Tongue (tissue), 2 donors: ENCODE results near the gene CITED2. TPM values are rescaled to one million over a fixed set of nuclear protein-coding genes. Genes with fewer than 3 reads are reported as not detected.
A peak's percentile ranks its signal among the peaks of the same experiment; 100 is the strongest.

Experiments
- DNase-seq: peaks from one replicate; pipeline ENCODE4 v3.0.0-alpha.2; 2015
- total RNA-seq: library from RNA; depleted of rRNA; stranded (reverse); fragments of >200 nt; gene quantifications from one replicate; pipeline ENCODE4 v1.2.3, GENCODE V29; 2014

Gene CITED2
- total RNA-seq, 1 donor from 2014 or later: 63.6 TPM

DNA sequence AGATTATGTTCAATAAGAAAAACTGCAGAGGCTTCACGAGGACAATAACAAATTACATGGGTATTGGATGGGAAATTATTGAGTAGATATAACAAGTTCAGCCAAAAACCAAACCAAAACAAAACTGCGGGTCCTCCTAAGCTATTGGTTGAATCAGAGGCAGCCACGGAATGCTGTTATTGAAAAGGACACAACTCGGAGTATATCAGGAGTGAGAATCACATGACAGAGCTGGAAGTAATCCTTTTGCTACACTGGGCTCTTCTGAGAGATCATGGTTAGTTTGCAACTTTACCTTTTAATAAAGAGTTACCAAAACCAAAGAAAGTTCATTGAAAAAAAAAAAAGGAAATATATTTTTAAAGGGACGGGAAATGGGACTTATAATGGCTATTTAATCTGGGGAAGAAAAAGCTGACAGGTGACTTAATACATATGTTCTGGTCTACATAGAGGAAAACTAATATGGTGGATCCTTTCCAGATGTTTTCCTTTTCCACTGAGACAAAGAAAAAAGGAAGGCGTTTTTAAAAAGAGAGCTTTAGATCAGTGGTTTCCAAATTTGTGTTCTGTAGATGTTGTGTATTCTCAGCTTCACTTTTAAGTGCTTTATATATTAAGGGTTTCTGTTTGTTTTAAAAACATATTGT, 6.9 kb upstream of the CITED2 start:
- peak; percentile 54 for DNase-seq

DNA sequence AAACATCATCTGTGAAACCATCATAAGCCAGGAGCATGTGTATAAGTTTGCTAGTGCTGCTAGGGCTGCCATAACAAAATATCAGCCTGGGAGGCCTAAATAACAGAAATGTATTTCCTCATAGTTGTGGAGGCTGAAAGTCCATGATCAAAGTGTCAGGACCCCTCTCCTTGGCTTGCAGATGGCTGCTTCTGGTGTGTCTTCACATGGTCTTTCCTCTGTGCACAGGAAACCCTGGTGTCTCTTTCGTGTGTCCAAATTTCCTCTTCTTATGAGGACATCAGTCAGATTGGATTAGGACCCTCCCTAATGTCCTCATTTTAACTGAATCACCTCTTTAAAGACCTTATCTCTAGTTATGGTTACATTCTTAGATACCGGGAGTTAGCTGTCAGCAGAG, 6.2 kb upstream of the CITED2 start:
- DNase-seq: no peak

DNA sequence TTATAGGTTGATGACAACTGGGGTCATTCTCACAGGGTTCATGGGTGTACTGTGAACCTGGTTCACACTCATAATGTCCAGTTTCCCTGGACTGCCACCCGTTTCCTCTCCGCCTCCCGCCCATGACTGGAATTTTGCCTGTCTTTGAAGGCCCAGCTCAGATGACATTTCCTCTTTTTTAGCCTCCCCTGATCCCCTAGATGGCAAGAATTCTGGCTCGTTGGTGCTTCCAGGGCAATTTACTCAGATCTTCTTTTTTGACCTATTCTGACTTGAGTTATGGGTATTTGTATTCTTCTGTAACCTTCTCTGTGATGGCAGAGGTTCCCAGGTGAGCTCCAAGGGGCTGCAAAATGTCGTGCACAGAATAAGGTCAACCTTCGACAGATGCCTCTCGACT, 5.7 kb upstream of the CITED2 start:
- no peak for DNase-seq

DNA sequence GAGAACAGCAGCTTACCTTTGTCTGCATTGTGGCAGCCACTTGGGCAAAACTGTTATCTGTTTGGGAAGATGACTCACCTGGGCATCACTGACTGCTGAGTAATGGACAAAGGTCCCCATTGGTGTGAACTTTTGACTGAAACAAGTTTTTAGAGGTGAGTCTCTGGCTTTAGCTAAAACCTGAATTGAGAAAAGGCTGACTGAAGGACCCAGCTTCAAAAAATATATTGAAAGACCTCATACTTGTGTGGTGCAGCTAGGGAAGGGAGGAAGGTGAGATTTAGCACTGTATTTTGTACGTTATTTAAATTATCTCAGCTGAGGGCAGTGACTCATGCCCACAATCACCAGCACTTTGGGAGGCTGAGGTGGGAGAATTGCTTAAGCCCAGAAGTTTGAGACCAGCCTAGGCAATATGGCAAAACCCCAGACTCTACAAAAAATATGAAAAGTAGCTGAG, 4.5 kb upstream of the CITED2 start:
- DNase-seq: no peak

- DNase-seq: no peak
These were observed 3.8 kb upstream of the CITED2 start for GRCh38 chr6:139378226-139378625.

- DNase-seq: peak; percentile 44
These were observed 2.3 kb upstream of the CITED2 start for GRCh38 chr6:139376604-139377218.

DNA sequence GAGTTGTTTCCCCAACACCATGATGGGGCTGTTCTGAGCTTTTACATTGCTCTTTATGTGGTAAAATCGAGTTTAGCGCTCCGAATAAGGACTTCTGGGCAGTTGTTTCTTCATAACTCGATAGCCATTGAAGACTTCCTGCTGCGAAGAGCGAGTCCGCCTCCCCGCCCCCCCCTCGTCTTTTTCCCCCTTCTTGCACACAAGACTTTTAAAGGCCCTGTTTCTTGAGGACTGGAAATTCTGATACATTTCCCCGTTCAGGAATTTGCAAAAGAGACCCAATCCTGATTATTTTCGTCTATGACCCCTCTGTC, 1.5 kb upstream of the CITED2 start:
- no peak for DNase-seq

- DNase-seq: peak; percentile 98
These were observed 973 bp upstream of the CITED2 start for GRCh38 chr6:139375226-139376016.

DNA sequence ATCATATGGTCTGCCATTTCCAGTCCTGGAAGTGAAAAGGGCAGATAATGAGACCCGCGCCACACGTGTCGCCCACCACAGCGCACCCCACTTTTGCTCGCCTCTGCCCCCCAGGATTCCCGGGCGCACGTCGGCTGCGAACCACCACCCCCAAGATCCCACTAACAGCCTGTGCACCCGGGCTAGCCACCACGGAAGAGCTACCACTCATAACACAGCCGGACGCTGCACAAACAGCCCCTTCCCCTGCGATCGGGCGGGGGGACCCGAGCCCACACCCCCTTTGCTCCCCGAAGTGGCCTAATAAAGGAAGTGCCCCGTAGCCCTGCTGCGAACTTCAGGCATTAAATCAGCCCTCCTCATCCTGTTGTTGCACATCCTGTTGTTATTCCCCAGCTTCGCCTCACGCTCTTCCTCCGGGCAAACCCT, 506 bp downstream of the CITED2 start:
- DNase-seq: no peak

GRCh38 chr6:139373154-139373927, 1.1 kb downstream of the CITED2 start:
- peak; percentile 84 for DNase-seq

- DNase-seq: peak; percentile 63
These were observed 1.9 kb downstream of the CITED2 start for GRCh38 chr6:139372326-139373153.

DNA sequence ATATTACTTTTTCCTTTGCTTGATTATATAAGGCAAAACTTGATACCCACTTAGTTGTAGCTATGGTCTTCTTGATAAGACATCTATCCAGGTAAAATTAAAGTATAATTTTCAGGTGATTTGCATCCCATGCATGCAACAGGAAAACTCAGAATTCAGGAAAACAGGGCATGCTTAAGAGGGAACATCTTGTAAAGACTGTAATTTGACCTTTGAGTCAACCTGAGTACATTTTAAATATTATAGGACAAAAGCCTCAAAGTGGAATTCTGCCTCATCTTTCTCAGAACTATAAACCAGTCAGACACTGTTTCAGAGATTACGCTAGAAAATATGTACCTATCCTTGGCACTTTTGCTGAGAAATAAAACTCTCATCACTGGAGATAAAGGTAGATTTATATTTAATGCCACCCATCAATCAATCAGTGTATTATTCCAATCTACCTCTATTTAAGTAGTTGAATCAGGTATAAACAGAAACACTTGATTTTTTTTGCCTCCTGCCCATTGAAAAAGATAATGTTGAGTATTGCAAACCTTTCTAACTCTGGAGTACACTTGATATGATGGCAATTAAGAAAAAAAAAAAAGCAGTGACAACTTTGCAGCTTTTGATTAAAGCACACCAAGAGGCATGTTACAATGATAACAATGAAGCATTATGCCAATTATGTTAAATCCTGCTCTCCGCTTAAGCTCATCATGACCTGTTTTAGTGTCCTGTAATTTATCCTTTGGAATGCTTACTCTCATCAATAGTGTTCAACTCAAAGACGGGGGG, 2.8 kb downstream of the CITED2 start:
- DNase-seq: peak; percentile 49

DNA sequence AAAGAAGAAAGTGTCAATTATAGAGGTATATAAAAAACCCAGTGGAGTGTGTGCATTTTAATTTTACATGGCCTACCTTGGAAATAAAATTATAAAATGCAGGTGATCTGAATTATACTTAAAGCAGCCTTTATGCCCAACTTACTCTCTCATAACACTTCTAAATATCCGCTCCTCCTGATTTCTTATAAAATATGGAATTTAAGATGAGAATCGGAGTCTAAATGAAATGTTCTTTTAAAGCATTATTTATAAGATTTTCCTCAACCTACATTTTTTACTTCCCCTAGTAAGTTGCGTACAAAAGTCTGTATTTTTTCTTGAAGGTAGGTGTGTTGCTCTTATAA, 3.5 kb downstream of the CITED2 start:
- no peak for DNase-seq

- DNase-seq: peak; percentile 86
These were observed 4.0 kb downstream of the CITED2 start for GRCh38 chr6:139370283-139370998.

DNA sequence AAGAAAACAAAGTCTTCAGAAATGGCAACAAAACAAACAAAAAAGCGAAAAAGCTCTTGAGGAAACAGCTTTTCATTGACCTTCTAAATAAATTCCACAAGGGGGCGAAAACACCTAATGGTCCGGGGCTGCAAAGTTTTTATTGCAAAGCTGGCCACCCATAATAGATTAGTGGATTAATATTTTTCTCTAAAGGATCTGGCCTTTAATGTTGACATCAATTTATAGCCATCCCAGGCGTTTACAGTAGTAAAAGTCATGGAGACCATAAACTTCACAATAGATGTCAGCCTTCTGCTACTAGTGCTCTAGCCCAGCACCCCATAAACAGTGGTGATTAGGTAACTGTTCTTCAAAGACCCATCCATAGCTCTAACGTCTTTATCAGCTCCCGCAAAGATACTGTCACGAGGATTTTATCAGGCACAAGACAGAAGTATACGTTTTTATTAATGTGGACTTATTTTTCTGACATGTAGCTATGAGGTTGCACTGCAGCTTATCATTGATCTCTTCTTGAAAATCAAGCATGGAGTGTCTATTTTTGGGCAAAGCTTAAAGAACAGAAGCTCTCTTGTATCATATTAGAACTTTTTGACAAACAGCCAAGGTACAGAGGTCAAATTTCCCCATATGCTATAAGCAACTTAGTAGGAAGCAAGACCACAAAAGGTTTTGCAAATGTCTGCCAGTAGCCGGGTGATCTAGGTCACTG, 4.7 kb downstream of the CITED2 start:
- peak; percentile 83 for DNase-seq

- DNase-seq: no peak
These were observed 5.4 kb downstream of the CITED2 start for GRCh38 chr6:139369068-139369467.

GRCh38 chr6:139368661-139369060, 5.8 kb downstream of the CITED2 start:
- no peak for DNase-seq

DNA sequence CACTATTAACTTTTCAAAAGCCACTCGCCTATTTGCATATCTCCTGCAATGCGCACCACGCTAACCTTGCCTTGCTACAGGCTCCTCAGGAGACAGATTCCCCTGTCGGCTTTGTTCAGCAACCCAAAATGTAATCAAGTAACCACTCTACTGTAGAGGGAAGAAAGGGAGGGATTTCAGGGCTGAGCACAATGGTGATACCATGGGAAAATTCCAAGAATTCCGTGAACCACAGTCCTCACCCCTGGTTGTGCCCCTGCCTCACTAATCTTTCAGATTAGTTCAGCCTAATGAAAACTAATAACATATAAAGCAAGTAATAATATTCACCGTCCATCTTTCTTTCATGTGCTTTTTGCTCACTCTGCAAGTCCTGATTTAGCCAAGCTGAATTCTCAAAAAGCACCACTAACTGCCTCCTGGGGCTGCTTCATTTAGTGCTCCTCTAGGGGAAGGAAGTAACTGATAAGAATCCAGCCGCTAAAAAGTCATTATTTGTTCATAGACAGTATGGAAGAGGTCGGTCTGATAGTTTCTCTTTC, 6.6 kb downstream of the CITED2 start:
- DNase-seq: no peak

DNA sequence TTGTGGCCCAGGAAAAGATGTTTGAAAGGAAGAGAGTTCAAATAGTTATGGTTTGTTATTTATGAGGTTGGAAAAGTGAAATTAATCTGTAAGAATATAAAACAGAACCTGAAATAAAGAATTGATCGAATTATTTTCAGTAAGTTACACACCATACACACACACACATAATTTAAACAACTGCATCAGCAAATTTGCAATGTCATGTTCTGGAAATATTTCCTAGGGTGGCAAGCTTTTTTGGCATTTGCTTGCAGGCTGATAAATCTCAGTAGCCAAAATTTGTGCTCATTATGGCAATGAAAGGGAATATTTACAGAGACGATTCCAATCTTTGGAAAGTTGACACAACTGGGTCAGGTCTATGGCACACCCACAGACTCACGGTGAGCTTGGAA, 9.5 kb downstream of the CITED2 start:
- DNase-seq: no peak
